GM18867 (cell line): Measurements from ENCODE around the gene SCML2.
"Not testable (repeated sequence)": the region's sequence is repeated elsewhere in the genome, so short reads cannot be mapped to it uniquely, and the experiment has no call there.

Experiments used
- ATAC-seq: cut with Tn5 transposase; IDR thresholded peaks from one replicate; pipeline ENCODE4 v1.9.1; 2021; ENCODE audit warnings: mild to moderate bottlenecking, moderate library complexity; ENCODE audit not compliant: unreplicated experiment

The SCML2 gene

DNA sequence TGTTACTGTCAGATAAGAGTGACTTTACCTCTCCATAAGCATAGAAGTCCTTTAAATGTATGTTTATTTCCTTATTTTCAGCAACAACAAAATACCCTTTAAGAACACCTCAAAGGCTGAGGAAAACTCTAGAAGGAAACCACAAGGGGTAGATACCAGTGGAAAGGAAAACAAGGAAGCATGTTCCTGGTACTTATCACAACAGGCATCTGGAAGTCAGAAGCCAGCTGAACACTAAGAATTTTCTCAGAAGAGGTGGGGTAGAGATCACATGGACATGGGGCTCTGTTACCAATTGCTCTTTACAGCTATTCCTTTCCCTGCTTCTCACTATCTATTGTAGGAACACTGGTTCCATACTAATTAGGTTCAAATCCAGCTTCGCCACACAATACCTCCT is 82.3 kb downstream of the SCML2 start:
- no peak for ATAC-seq

DNA sequence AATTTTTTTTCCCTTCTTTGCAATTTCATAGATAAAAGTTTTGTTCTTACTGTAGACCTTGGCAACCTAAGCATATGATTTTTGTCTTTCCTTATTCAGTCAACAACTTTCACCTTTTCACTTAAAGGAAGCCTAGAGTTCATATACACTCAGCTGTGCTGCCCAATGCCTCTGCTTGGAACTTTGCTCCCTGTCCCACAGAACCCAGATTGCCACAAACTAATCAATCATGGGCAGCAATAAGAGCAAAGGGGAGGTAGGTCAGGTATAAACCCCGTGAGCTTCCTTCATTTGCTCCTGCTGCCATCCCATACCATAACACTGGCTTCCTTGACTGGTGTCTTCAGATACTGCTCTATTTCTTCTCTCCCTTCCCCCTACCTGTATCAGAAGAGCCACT is 82.8 kb downstream of the SCML2 start:
- no peak for ATAC-seq

DNA sequence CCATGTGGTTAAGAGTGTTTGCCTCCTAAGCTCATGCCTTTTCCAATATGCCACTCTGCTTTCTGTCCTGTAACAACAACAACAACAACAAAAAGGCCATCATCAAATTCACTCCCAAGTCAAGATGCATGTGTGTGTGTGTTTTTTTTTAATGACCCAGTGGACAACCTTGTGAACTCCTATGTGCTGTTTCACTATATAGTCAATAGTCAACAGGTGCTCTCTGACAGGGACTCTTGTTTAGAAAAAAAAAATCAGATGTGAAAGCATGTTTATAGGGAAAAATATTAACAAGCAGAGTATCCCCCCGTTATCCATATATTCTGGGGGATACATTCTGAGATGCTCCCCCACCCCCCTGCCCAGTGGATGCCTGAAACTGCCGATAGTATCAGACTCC is 83.2 kb downstream of the SCML2 start:
- no peak for ATAC-seq

DNA sequence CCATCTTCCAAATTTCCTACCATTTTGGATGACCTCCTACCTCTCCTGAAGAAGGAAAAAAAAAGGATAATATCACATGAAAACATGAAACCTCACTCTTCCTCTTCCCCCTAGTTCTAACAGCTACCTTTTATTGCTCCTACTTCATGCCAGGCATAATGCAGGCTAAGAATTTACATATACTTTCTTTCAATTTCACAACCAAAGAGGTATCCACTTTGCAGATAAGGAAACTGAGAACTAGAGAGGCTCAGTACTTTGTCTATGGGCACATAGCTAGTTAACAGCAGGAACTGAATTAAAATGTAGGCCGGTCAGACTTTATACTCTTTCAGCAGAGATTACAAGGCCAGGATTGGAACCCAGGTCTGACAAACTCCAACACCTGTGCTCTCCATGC is 99.4 kb downstream of the SCML2 start:
- peak; percentile 83 for ATAC-seq

DNA sequence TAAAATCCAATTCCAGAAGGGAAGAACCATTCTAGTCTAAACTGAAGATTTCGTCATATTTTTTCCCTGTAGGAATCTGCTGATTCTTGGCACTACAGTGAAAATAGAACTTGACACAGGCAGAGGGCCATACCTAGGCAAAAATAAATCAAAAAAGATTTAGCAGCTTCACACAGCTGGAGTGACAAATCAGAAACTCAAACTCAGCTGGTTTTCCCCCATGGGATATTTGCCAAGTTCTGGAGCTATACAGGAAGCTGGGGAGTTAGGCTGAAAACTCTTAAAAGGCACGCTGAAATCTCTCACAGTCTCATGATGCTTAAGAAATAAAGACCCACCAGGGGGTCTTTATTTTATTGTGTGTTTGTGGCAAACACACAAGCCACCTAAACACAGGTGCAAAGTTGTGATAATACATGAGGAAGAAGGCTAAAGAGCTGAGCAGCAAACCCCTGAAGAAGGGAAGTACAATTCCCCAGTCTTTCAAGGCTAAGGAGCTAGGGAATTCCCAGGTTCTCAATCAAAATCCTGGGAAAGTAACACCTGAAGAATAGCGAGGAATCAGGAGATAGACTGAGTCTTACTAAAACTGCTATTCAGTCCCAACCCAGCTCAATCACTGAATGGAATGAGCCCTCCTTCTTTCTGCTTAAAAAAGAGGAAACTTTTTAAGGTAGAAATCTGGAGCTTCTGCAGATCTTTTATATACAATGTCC is 101.7 kb downstream of the SCML2 start:
- no peak for ATAC-seq

DNA sequence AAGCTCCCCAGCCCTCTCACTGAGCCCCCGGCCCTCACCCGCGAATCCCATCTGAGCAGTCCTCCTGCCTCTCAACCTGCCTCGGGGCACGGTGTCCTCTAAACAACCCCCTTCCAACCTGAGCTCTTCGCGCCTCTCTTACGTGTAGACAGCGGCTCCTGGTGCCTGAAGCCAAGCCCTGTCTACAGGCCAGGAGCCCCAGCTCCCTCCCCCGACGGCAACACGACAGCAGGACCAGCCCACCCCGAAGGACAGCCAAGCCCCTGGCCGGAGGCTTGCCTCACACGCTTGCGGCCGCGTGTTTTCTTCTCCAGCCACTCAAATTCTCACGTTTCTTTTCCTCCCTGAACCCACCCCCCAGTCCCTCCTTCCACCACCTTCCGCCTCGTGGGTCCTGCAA is 124.8 kb downstream of the SCML2 start:
- ATAC-seq: not testable (repeated sequence)

DNA sequence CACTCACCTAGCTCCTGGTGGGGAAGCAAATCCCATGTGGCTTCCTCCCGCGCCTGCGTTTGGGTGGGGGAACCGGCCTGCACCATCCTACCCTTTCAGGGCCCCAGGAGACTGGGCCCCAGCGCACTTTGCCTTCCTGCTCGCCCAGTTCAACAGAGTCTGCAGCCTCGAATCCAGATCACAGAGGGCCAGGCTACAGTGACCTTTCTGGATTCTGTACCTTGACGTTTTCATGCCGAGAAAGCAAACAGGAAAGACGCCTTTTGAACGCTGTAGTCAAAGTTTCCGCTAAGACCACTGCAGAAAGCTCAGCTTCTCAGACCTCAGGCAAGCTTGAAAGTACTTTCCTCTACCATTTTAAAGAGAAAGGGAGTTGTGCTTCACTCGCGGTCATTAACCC is 126.4 kb downstream of the SCML2 start:
- no peak for ATAC-seq

DNA sequence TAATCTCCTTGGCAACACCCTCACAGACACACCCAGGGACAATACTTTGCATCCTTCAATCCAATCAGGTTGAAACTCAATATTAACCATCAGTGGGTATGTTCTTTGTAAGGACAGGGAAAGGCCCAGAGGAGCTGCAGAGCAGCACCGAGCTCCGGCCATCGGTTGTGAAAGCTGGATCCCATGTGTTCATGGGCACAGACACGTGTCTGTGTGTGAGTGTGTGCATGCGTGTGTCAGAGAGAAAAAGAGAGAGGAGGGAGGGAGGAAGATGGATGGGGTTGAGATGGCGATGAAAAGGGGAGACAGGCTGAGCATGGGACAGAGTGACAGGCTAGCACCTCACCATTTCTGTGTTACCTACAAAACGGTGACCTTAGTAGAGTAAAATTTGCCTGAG is 127.0 kb downstream of the SCML2 start:
- ATAC-seq: no peak

DNA sequence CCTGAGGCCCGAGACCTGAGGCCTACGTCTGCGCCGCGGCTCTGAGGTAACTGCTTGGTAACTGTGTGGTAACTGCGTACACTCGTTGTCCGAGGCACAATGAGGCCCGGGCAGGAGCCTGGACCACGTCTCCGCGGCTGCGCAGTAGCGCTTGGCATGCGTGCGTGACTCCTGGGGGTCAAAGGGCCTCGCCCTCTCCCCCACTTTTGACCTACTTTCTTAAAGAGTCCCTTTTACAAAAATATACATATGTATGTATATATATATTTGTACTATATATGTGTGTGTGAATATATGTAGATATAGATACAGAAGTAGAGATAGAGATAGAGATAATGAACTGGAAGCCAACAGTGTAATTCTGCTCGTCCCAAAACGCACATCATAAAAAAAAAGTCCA is 133.7 kb downstream of the SCML2 start, which contains the start of gene BEND2:
BEND2 (minus strand) TSS at position 101 of the 400 bp plus-strand sequence. CDS start 136 bp downstream, outside the sequence.
- no peak for ATAC-seq

DNA sequence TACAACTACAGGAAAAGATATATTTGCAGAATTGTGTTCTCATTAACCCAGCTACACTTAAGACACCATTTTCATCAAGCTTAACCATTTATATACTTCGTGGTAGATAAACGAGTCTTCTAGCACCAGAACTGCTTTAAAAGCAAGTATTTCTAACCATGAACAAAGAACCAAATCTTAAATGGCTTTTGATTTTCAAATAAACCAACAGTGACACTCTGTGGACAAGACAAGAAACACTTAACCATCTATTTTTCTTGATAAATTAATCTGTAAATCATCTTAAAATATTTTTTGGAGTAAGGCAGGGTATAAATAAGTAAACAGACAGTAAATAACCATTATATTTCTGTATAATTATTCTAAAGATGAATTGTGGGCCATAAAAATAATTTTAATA is 144.0 kb downstream of the SCML2 start:
- no peak for ATAC-seq

DNA sequence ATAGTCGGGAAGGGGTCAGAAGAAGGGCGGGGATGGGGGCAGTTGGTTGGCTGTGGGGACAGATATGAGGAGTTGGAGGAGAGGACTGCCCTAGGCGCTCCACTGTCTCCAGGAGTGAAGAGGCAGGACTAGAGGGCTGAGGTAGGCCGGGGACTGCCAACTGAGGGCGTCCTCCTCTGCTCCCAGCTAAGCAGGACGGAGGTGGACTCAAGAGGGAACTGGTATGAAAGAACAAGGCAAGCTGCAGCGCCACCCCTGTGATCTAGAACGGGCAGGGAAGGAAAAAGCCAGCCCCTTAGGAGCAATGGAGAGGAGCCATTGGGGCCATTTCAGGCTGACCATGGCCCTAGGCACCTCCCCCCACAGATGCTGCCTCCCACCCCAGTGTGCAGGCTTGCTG is 147.8 kb downstream of the SCML2 start:
- ATAC-seq: no peak

DNA sequence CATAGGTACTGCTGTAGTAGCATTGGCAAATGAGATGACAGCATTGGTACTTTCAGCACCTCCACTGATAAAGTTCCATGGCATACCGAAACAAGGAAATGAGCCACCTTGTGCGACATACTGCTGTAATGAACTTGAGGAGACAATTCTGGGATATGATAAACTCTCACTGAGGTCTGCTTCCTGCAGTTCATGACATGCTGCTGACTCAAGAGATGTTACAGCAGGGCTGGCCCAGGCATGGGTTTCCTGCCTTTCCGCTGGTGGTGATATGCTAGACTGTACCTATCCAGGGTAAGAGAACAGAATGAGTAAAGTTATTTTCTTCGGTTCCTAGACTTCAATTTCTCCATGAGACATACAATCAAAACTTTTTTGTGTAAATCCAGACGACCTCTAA is 150.9 kb downstream of the SCML2 start:
- no peak for ATAC-seq

DNA sequence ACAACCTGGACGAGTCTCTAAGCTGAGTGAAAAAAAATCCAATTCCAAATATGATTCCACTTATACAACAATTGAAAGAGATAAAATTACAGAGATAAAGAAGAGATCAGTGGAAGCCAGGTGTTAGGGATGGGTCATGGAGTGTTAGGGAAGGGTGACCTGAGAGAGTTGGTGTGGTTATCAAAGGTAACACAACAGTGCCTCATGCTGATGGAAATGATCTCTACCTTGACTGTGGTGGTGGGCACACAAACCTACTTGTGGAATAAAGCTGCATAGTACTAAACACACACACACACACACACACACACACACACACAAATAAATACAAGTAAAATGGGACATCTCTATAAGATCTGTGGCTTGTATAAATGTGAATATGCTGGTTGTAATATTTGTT is 159.8 kb downstream of the SCML2 start:
- no peak for ATAC-seq
